Parathyroid adenoma (tissue), 2 donors: ENCODE results near the gene ENAH.

ENCODE experiments used
- H2AFZ ChIP-seq: fragments of 300-600 bp; sonication (generic); one replicate; pipeline ENCODE4 v1.7.0; 2017; ENCODE audit warnings: antibody characterized with exemption, mild to moderate bottlenecking
- H3K27ac ChIP-seq: fragments of 300-600 bp; sonication (generic); one replicate; pipeline ENCODE4 v1.7.0; 2017
- H3K27me3 ChIP-seq: fragments of 300-600 bp; sonication (generic); one replicate; pipeline ENCODE4 v1.7.0; 2017; ENCODE audit warnings: low read length; ENCODE audit not compliant: control insufficient read depth, insufficient read depth
- H3K36me3 ChIP-seq: fragments of 300-600 bp; sonication (generic); one replicate; pipeline ENCODE4 v1.7.0; 2017; ENCODE audit warnings: low read length; ENCODE audit not compliant: control insufficient read depth, insufficient read depth
- H3K4me1 ChIP-seq: fragments of 300-600 bp; sonication (generic); one replicate; pipeline ENCODE4 v1.7.0; 2017; ENCODE audit warnings: control low read depth
- H3K4me2 ChIP-seq: fragments of 300-600 bp; sonication (generic); one replicate; pipeline ENCODE4 v1.7.0; 2017; ENCODE audit warnings: low read length
- H3K4me3 ChIP-seq: fragments of 300-600 bp; sonication (generic); one replicate; pipeline ENCODE4 v1.7.0; 2017; ENCODE audit warnings: low read depth, low read length
- H3K79me2 ChIP-seq: fragments of 300-600 bp; sonication (generic); one replicate; pipeline ENCODE4 v1.7.0; 2017; ENCODE audit warnings: control low read depth
- H3K9ac ChIP-seq: fragments of 300-600 bp; sonication (generic); one replicate; pipeline ENCODE4 v1.7.0; 2017; ENCODE audit warnings: mild to moderate bottlenecking
- H3K9me3 ChIP-seq: fragments of 300-600 bp; sonication (generic); one replicate; pipeline ENCODE4 v1.7.0; 2017; ENCODE audit warnings: low read length; ENCODE audit not compliant: control insufficient read depth
- TF ChIP-seq, protein P1 (sequence below): fragments of 300-600 bp; sonication (generic); IDR thresholded peaks from one replicate; pipeline ENCODE4 v1.7.0; 2017; ENCODE audit warnings: antibody characterized with exemption, mild to moderate bottlenecking
- donor health status: primary hyperparathyroidism.

The ENAH gene

DNA sequence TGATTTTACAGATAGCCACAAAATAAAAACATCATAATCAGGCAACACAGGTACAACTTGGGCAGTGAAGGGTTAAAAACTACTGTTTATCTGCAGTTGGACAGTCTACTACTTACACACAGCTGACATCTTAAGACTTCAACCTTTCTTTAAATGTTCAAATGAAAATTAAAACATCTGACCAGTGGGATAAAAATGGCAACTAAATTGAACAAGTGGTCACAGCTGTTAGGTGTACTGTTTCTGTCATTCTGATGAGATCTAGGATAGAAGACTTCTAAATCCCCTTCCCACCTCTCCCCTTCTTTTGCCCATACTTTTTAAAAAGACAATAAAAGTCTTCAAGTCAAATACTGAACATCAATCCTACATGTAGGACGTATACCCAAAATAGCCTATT lies 56.2 kb downstream of the ENAH start:
- no peaks in the 10 kb centered on the region for H3K27me3 ChIP-seq
- H3K36me3 ChIP-seq: no peaks in the 10 kb centered on the region
- no peak overlapping the region for H3K4me3 ChIP-seq
- no peak overlapping the region for H2AFZ ChIP-seq
- H3K9me3 ChIP-seq: no peaks in the 10 kb centered on the region
- TF ChIP-seq, protein P1, sequence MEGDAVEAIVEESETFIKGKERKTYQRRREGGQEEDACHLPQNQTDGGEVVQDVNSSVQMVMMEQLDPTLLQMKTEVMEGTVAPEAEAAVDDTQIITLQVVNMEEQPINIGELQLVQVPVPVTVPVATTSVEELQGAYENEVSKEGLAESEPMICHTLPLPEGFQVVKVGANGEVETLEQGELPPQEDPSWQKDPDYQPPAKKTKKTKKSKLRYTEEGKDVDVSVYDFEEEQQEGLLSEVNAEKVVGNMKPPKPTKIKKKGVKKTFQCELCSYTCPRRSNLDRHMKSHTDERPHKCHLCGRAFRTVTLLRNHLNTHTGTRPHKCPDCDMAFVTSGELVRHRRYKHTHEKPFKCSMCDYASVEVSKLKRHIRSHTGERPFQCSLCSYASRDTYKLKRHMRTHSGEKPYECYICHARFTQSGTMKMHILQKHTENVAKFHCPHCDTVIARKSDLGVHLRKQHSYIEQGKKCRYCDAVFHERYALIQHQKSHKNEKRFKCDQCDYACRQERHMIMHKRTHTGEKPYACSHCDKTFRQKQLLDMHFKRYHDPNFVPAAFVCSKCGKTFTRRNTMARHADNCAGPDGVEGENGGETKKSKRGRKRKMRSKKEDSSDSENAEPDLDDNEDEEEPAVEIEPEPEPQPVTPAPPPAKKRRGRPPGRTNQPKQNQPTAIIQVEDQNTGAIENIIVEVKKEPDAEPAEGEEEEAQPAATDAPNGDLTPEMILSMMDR: no peak
- no peak overlapping the region for H3K4me2 ChIP-seq
- H3K27ac ChIP-seq: no peak overlapping the region
- H3K9ac ChIP-seq: no peak overlapping the region
- no peaks in the 10 kb centered on the region for H3K4me1 ChIP-seq
- peaks cover 9% of the 10 kb centered on the region for H3K79me2 ChIP-seq

DNA sequence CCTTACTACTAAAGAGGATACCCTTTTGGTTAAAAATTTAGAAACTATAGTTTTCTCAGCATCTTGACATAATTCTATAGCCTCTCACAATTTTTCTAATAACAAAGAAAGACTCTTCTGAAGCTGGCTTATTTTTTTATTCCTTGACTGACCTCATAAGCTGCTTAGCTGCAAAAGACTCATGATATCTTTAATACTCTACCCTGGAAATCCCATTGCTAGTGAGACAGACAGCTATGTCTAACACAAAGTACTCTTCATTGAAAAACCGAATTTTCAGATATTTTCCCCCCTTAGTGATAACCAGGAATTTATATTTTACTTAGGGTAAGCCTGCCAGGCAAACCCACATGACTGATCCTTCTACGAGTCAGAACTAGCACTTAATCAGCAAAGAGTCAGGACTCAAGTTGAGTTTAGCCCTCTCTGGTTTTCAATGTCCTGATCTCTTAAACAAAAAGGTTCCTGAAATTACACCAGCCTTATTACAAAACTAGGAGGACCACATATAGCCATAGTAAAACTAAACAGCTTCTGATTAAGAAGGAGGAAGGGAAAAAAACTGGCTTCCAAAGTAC lies 56.9 kb downstream of the ENAH start:
- TF ChIP-seq, protein P1: no peak

DNA sequence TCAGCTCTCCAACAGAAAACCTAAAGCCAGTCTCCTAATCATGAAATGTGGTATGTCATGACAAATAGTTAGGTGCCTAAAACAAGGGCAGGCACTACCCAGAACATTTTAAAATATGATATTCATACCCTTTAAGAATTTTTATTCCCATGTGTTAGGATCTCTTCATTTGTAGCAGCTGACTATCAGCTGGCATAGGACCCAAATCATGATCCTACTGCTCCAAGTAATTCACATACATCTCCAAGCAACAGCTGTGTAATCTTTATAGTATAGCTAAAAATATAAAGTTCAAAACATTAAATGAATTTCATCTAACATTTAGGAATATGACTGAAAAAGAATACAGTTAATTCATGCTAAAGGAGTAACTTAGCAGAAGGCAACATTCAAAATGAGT lies 57.5 kb downstream of the ENAH start:
- peaks cover 7% of the 10 kb centered on the region for H3K79me2 ChIP-seq
- no peak overlapping the region for H3K4me2 ChIP-seq
- no peak overlapping the region for H3K27ac ChIP-seq
- H3K4me1 ChIP-seq: no peaks in the 10 kb centered on the region
- H3K27me3 ChIP-seq: no peaks in the 10 kb centered on the region
- no peaks in the 10 kb centered on the region for H3K9me3 ChIP-seq
- no peaks in the 10 kb centered on the region for H3K36me3 ChIP-seq
- TF ChIP-seq, protein P1: no peak
- H3K4me3 ChIP-seq: no peak overlapping the region
- H2AFZ ChIP-seq: no peak overlapping the region
- no peak overlapping the region for H3K9ac ChIP-seq

More for the DNA sequence above, 56.9 kb downstream of the ENAH start:
- Histone ChIP-seq H3K79me2 (peaks cover 7% of the 10 kb centered on the region), H3K4me1 (no peaks in the 10 kb centered on the region), H3K4me2 (no peak overlapping the region), H3K4me3 (no peak overlapping the region), H3K27ac (no peak overlapping the region), H2AFZ (no peak overlapping the region), H3K9ac (no peak overlapping the region), H3K36me3 (no peaks in the 10 kb centered on the region), H3K27me3 (no peaks in the 10 kb centered on the region), H3K9me3 (no peaks in the 10 kb centered on the region)

DNA sequence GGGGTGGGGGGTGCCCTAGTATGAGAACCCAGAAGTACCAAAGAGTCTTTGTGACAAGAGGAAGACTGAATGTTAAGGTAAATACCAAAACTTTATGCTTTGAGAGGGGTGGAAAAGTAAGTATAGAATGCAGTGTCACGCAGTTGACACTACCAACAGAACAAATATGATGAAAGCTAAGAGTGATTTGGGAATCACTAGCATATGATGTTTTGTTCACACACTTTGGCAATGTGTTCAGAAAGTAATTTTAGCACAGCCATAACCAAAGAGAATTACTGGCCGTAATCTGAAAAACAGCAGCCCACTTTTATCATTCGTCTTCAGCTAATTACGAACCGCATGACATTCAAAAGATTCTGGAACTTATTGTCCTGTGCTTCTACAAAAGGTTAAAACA lies 59.5 kb downstream of the ENAH start:
- Histone ChIP-seq H3K4me2 (no peak overlapping the region), H3K9ac (no peak overlapping the region), H3K4me3 (no peak overlapping the region), H3K27ac (no peak overlapping the region), H3K36me3 (no peaks in the 10 kb centered on the region), H3K9me3 (no peaks in the 10 kb centered on the region), H3K79me2 (peaks cover 5% of the 10 kb centered on the region), H3K4me1 (no peaks in the 10 kb centered on the region), H2AFZ (no peak overlapping the region), H3K27me3 (no peaks in the 10 kb centered on the region)
- TF ChIP-seq, protein P1: no peak

DNA sequence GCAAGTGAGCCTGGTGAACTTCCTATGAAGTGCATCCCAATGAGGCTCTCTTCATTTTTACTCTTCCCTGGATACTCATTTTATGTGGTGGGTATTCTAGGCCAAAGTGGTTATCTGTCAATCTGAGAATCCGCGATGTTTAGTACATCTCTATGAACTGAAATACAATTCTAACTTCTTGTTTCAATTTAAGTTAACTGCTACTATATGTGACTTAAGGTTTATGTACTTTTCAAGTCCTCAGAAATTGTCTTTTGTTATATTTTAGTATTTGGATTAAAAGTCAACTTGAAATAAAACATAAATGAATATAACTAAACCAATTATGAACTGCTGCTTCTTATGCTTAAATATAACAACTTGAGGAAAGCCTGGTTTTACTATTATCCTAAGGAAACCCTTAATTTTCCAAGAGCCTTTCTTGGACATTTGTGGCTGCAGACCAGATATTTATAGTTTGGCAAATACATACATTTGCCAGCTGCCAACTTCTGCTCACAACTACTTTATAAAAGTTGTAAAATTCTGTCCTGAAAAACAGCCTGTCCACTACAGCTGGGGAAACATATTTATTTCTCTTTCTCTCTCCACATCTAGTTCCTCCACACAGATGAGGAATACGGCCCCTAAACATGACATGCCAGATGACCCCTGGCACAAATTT lies 60.4 kb downstream of the ENAH start:
- no peak overlapping the region for H3K4me2 ChIP-seq
- peaks cover 5% of the 10 kb centered on the region for H3K79me2 ChIP-seq
- H3K4me3 ChIP-seq: no peak overlapping the region
- TF ChIP-seq, protein P1: no peak
- no peak overlapping the region for H3K9ac ChIP-seq
- H3K9me3 ChIP-seq: no peaks in the 10 kb centered on the region
- H3K27ac ChIP-seq: no peak overlapping the region
- no peaks in the 10 kb centered on the region for H3K36me3 ChIP-seq
- no peaks in the 10 kb centered on the region for H3K27me3 ChIP-seq
- no peak overlapping the region for H2AFZ ChIP-seq
- no peaks in the 10 kb centered on the region for H3K4me1 ChIP-seq
